Activated CD8-positive, alpha-beta memory T cell treated with anti-CD3 and anti-CD28 coated beads, Interleukin-2, amount 50 U/mL, for 1 hour (primary cell): ENCODE measurements around the gene TNFRSF6B.

Experiments used
- DNase-seq: peaks from one replicate; pipeline ENCODE4 v3.0.0-alpha.2; 2020; ENCODE audit errors: extremely low read depth

The TNFRSF6B gene

DNA sequence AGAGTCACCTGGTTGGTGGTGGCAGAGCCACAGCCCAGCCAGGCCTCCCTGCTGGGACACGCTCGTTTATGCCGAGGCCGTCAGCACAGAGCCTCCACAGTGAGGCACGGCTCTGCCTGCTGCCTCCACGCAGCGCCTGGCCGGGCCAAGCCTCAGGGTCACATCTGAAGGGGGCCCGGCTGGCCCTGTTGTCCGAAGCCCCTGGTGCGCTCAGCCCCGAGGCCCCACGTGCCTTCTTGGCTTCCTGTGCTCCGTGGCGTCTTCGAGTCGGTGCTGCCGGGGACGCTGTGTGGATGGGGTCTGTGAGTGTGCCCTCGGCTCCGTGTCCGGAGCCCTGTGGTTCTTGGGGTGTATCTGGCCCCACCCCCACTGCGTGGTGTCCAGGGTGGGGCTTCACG is 10.4 kb upstream of the TNFRSF6B start:
- DNase-seq: no peak

DNA sequence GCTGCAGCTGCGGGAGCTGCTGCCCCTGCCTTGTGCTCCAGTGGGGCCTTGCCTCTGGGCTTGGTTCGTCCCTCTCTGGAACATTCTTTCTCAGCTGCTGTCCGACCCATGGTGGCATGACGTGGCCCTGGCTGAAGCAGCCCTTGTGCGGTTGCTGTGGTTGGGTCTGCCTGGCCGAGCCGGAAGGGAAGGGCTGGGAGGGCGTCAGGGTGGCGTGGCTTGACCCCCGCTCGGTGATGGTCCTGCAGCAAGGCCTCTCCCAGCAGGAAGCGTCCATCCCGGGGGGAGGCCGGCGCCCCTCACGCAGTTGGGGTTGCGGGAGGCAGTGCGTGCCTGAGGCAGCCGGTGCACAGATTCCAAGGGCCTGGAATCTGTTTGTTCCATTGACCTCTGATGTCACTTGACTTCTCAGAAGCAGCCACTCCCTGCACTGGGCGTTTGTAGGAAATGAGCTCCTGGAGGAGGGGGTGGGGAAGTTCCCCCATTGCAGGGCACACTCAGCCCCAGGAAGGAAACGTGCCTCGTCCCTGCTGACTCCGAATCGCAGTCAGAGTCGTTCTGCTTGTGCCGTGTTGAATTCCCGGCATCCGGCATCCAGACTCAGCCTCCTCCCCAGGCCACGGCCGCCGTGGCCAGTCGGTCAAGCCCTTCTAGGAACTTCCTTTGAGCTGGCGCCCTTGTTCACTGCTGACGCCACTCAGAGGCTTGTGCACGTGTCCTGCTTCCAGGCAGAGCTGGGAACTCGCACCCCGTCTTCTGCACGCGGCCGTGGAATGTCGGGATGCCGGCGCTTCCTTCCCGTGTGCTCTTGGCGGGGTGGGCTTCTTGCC is 9.7 kb upstream of the TNFRSF6B start:
- no peak for DNase-seq

DNA sequence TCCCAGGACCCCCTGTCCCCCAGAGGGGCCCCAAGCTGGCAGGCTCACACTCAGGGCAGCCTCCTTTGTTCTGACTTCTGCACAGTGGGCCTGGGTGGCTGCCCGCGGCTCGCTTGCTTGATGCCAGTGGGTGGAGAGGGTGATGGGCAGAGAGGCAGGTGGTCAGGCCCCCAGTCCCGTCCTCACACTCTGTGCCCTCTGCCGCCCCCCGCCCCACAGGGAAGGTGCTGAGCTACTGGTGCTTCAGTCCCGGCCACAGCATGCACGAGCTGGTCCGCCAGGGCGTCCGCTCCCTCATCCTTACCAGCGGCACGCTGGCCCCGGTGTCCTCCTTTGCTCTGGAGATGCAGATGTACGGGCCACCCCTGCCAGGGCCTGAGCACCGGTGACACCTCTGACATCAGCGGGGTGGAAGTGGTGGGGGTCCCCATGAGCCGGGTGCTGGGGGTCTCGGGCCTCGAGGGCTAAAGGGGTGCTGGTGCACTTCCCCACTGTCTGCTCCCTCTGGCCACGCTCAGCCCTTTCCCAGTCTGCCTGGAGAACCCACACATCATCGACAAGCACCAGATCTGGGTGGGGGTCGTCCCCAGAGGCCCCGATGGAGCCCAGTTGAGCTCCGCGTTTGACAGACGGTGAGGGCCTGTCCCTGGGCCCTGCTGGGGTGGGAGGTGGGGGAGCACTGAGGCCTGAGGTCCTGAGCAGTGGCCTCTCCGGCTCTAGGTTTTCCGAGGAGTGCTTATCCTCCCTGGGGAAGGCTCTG is 8.9 kb upstream of the TNFRSF6B start:
- DNase-seq: no peak

DNA sequence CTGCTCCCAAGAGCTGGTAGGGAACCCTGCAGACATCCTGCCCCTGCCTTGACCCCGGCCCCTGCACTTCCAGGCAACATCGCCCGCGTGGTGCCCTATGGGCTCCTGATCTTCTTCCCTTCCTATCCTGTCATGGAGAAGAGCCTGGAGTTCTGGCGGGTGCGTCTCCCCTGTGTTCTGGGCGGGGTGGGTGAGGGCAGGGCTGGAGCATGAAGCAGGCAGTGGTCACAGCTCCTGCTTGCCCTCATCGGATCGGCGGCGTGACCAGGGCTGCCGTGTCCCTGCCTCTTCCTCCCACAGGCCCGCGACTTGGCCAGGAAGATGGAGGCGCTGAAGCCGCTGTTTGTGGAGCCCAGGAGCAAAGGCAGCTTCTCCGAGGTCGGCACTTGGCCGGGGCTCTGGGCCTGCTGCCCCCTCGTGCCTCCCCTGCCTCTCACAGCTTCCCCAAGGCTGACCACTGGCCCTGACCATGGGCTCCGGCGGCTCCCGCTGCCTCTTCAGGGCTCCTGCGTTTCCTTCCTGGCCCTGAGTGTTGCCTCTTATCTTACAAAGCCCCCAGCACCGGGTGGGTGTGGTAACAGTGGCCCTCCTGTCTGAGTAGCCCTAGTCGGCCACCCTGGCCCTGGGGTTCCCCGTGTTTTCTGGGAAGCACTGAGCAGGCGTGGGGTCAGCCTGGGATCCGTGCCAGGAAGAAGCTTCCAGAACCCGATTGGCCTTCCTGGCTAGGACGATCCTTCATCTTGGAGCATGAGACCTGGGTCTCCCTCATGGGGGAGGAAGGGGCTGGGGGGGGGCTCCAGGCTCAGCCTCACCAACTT is 8.0 kb upstream of the TNFRSF6B start:
- no peak for DNase-seq

DNA sequence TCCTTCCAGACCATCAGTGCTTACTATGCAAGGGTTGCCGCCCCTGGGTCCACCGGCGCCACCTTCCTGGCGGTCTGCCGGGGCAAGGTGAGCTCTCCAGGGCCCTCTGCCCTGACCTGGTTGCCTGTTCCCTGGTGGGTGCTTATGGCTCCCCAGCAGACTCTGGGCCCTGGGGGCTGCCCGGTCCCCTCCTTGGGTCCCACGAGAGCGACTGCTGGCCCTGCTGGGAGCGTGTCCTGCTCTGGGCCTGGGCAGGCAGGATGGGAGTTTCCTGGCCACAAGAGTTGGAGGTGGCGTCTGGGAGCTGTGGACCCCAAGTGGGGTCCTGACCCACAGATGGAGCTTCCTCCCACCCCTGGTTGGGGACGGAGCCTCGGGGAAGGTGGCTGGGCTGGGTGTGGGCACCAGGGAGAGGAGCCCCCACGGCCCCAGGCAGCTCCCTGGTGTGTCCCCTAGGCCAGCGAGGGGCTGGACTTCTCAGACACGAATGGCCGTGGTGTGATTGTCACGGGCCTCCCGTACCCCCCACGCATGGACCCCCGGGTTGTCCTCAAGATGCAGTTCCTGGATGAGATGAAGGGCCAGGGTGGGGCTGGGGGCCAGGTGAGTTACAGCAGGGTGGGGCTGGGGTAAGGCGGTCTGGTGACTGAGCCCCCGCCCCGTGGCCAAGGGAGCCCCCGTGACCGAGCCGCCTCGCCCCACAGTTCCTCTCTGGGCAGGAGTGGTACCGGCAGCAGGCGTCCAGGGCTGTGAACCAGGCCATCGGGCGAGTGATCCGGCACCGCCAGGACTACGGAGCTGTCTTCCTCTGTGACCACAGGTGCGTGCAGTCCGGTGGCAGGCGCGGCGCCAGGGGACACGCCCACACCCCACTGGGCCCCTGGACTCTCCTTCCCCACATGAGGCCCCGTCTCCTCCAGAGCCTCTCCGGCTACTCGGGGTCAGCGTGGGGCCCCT is 7.1 kb upstream of the TNFRSF6B start:
- DNase-seq: no peak

DNA sequence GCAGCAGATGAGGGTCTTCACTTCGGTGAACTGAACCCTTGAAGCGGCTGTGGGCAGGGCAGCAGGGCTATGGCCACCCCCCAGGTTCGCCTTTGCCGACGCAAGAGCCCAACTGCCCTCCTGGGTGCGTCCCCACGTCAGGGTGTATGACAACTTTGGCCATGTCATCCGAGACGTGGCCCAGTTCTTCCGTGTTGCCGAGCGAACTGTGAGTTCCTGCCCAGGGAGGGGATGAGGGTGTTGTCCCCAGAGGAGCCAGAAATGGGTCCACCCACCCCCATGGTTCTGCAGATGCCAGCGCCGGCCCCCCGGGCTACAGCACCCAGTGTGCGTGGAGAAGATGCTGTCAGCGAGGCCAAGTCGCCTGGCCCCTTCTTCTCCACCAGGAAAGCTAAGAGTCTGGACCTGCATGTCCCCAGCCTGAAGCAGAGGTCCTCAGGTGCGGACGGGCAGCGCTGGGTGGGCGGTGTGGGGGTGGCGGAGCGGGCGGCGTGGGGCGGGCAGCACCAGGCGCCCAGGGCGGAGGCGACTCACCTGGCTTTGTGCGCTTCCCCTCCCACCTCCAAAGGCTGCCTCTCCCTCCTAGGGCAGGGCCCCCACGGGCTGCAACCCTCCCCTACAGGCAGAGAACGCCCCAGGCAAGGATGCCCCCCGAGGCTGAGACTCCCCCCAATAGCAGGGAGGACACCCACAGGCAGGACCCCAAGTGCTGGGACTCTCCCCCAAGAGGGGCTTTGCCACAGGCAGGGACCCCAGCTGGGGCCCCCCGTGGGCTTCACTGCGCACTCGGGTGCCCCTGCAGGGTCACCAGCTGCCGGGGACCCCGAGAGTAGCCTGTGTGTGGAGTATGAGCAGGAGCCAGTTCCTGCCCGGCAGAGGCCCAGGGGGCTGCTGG is 6.2 kb upstream of the TNFRSF6B start:
- DNase-seq: no peak

DNA sequence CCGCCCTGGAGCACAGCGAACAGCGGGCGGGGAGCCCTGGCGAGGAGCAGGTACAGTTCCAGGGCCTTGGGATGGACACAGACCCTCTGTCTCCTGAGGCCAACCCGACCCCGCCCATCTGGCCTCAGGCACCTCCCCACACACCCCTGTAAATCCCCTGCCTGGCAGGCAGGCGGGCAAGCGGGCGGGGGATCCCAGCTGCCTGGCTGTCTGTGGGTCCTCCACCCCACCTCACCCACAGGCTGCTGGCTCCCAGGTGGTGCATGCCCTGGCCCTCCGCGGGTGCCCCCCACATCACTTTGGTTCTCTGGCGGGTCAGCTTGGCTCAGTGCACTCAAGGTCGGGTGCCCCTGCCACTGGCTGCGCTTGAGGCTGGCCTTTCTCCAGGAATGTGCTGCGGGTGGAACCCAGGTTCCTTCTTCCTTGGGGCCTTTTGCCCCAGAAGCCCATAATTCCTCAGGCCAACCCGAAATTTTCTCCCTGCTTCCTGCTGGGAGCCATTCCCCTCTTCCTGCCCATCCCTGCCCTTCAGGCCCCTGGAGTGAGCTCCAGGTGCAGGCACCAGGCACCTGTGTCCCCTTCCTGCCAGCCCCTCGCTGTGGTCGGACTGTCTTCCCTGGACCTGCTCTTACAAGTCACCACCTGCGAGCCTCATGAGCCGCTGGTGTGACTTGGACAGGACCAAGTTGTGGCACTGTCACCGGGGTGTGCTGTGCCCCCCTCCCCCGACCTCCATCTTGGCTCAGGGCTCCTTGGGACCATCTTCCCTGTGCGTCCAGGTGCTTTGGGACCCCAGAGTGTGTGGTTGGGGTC is 5.3 kb upstream of the TNFRSF6B start:
- DNase-seq: no peak

DNA sequence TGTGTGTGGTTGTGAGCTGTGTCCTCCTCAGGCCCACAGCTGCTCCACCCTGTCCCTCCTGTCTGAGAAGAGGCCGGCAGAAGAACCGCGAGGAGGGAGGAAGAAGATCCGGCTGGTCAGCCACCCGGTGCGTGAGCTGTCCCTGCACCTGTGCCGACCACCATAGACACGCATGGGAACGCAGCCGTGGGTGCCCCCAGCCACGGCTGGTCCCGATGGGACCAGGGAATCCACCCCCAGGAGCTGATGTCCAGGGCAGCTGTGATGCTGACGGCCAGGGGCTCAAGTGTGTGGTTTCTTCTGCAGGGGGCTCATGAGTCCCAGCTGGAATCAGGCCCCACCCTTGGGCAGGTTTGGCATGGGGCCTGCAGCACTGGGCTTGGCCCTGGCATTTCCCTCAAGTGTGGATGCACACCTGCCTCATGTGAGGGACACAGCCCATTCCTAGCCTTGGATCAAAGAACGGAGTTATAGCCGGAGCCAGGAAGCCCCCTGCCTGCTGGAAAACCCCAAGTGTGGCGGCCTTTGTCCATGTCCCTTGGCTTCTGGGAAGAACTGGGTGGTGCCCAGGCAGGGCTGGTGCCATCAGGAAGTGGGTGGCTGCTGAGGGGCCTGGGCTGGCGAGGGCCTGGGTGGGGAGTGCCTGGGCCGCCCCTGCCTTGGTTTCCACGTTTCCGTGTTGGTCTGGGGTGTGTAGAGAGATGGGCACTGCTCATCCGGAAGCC is 4.6 kb upstream of the TNFRSF6B start:
- DNase-seq: no peak

DNA sequence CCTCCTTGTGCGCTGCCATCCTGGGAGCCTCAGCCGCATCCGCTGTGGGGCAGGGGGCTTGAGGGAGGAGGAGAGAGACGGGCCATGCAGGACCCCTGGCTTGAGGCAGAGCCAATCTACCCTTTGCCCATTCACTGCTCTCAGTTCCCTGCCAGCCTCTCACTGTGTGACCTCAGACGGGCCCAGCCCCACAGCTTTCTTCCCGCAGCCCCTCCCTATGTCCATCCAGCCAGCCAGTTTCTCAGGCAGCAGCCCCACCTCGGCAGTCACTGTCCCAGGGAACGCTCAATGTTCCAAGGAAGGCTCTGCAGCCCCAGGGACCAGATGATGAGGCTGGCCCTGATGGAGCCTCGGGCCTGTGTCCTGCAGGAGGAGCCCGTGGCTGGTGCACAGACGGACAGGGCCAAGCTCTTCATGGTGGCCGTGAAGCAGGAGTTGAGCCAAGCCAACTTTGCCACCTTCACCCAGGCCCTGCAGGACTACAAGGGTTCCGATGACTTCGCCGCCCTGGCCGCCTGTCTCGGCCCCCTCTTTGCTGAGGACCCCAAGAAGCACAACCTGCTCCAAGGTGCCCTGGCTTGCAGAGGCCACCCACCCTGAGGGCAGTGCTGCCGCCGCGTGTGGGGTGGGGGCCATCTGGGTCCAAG is 3.9 kb upstream of the TNFRSF6B start:
- DNase-seq: no peak

DNA sequence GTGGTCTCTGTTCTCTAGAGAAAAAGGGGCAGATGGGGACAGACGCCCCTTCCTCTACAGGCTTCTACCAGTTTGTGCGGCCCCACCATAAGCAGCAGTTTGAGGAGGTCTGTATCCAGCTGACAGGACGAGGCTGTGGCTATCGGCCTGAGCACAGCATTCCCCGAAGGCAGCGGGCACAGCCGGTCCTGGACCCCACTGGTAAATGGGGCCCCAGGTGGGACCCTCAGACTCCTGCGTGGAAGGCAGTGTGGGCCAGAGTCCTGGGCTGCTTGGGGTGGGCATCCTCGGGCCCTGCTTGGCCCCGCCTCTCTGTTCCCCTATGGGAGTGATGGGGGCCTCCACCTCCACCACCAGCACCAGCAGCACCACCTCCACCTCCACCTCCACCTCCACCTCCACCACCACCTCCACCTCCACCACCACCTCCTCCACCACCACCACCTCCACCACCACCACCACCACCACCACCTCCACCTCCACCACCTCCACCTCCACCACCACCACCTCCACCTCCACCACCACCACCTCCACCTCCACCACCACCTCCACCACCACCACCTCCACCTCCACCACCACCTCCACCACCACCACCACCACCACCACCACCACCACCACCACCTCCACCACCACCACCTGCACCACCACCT is 3.2 kb upstream of the TNFRSF6B start:
- DNase-seq: no peak

DNA sequence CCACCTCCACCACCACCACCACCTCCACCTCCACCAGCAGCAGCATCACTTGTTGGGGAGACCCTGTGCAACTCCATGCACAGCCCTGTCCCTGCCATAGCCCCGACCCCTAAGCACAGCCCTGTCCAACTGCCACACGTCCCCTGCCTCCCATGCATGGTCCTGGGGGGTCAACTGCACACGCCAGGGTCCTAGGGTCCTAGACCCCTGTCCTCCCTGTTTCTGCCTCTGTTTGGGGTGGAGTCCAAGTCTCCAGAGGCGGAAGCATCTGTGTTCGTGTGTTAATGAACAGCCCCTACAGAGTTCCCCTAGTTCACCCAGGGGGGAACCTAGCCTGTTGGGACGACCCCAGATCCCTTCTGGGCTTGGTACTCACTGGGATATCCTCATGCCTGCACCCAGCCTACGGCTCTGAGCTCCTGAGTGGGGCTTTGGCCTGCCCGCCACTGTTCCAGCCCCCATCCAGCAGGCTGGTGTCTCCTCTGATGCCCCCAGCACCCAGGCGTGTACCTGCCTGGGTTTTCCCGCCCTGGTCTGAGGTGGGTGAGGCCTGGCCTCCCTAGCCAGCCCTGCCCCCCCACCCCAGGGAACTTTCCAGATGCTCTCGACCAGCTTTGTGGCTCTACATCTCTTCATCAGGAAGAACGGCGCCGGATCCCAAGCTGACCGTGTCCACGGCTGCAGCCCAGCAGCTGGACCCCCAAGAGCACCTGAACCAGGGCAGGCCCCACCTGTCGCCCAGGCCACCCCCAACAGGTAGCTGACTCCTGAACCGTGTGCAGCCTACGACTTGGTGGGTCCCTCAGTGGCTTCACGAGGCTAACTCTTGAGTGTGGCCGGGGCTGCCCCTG is 2.5 kb upstream of the TNFRSF6B start:
- DNase-seq: no peak

DNA sequence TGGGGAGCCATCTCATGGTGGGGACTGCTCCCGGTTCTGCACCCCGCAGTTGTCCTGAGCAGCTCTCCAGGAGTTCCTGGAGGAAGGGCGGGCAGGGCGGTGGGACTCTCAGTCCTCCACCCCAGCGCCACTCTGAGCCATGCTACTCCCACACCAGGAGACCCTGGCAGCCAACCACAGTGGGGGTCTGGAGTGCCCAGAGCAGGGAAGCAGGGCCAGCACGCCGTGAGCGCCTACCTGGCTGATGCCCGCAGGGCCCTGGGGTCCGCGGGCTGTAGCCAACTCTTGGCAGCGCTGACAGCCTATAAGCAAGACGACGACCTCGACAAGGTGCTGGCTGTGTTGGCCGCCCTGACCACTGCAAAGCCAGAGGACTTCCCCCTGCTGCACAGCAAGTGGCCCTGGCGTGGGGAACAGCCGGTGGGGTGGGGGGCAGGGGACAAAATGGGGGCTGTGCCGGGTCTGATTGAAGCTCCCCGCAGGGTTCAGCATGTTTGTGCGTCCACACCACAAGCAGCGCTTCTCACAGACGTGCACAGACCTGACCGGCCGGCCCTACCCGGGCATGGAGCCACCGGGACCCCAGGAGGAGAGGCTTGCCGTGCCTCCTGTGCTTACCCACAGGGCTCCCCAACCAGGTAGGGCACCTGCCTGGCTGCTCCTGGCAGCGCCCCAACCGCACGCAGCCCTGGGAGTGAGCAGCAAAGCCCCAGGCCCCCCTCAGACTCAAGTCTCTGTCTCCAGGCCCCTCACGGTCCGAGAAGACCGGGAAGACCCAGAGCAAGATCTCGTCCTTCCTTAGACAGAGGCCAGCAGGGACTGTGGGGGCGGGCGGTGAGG is 1.6 kb upstream of the TNFRSF6B start:
- no peak for DNase-seq

DNA sequence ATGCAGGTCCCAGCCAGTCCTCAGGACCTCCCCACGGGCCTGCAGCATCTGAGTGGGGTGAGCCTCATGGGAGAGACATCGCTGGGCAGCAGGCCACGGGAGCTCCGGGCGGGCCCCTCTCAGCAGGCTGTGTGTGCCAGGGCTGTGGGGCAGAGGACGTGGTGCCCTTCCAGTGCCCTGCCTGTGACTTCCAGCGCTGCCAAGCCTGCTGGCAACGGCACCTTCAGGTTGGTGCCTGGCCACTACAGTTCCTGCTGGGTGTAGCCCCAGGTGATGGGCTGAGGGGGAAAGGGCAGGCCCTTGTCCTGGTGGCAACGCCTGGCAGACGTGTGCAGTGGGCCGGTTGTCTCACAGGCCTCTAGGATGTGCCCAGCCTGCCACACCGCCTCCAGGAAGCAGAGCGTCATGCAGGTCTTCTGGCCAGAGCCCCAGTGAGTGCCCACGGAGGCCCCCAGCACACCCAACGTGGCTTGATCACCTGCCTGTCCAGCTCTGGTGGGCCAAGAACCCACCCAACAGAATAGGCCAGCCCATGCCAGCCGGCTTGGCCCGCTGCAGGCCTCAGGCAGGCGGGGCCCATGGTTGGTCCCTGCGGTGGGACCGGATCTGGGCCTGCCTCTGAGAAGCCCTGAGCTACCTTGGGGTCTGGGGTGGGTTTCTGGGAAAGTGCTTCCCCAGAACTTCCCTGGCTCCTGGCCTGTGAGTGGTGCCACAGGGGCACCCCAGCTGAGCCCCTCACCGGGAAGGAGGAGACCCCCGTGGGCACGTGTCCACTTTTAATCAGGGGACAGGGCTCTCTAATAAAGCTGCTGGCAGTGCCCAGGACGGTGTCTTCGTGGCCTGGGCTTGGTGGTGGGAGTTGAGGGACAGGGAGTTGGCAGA is 787 bp upstream of the TNFRSF6B start:
- no peak for DNase-seq

DNA sequence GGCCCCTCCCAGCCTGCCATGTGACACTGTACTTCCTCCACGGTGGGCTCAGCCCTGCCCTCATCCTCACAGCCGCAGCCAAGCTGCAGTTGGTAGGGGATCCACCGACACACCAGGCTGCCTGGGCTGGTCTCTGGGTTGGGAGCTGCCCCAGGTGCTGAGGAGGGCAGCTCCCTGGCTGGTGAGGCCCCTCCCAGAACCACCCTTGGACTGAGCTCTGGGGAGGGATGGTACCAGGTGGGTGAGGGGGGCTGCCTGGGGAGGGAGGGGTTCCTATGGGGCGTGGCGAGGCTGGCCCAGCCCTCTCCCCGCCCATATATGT is 185 bp upstream of the TNFRSF6B start:
- DNase-seq: no peak

DNA sequence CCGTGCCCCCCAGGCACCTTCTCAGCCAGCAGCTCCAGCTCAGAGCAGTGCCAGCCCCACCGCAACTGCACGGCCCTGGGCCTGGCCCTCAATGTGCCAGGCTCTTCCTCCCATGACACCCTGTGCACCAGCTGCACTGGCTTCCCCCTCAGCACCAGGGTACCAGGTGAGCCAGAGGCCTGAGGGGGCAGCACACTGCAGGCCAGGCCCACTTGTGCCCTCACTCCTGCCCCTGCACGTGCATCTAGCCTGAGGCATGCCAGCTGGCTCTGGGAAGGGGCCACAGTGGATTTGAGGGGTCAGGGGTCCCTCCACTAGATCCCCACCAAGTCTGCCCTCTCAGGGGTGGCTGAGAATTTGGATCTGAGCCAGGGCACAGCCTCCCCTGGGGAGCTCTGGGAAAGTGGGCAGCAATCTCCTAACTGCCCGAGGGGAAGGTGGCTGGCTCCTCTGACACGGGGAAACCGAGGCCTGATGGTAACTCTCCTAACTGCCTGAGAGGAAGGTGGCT is 960 bp downstream of the TNFRSF6B start:
- DNase-seq: no peak
